ENCODE measurements around the gene FADS1.

Gene FADS1

GRCh38 chr11:61792310-61793082 lies 24.3 kb downstream of the FADS1 start, which contains the start of the genes FEN1 and TMEM258:
FEN1 (plus strand) TSS chr11:61792911; CDS start chr11:61795362, 2,451 bp downstream.
TMEM258 (minus strand) TSS chr11:61792599; CDS start chr11:61792558, 41 bp downstream.
- no peak for TF ChIP-seq ZFX (IDR thresholded peaks at IDR 0.05)
- TF ChIP-seq, protein P1, sequence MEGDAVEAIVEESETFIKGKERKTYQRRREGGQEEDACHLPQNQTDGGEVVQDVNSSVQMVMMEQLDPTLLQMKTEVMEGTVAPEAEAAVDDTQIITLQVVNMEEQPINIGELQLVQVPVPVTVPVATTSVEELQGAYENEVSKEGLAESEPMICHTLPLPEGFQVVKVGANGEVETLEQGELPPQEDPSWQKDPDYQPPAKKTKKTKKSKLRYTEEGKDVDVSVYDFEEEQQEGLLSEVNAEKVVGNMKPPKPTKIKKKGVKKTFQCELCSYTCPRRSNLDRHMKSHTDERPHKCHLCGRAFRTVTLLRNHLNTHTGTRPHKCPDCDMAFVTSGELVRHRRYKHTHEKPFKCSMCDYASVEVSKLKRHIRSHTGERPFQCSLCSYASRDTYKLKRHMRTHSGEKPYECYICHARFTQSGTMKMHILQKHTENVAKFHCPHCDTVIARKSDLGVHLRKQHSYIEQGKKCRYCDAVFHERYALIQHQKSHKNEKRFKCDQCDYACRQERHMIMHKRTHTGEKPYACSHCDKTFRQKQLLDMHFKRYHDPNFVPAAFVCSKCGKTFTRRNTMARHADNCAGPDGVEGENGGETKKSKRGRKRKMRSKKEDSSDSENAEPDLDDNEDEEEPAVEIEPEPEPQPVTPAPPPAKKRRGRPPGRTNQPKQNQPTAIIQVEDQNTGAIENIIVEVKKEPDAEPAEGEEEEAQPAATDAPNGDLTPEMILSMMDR (conservative IDR thresholded peaks at IDR 0.05): no peak
- H3K27ac ChIP-seq: peak within 1 kb of the TSS; percentile 97

DNA sequence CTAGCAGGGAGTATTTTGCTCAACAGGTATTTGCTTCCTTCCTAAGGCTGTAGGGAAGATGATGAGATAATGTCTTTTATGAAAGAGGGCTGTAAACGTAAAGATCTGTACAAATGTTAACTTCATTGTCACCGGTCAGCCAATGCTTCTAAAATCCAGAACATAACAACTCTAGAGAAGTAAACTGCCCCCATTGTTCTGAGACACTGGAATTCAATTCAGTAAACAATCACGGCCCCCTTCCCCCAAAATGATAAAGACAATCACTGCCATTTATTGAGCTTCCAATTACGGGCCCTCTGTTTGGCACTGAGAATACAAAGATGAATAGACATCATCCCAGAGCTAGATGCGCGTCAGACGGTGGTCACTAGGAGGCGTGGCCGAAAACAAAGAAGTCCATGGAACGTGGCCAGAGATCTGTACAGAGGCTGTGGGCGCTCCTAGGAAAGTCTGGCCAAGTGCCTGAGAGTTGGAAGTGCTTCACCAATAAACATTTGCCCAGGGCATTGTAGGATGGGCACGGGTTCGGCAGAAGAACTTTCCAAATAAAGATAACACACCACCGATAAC lies 25.0 kb downstream of the FADS1 start:
- peak overlapping the region; percentile 97 for H3K27ac ChIP-seq
- TF ChIP-seq, protein P1 (conservative IDR thresholded peaks at IDR 0.05): no peak
- TF ChIP-seq ZFX (IDR thresholded peaks at IDR 0.05): no peak

DNA sequence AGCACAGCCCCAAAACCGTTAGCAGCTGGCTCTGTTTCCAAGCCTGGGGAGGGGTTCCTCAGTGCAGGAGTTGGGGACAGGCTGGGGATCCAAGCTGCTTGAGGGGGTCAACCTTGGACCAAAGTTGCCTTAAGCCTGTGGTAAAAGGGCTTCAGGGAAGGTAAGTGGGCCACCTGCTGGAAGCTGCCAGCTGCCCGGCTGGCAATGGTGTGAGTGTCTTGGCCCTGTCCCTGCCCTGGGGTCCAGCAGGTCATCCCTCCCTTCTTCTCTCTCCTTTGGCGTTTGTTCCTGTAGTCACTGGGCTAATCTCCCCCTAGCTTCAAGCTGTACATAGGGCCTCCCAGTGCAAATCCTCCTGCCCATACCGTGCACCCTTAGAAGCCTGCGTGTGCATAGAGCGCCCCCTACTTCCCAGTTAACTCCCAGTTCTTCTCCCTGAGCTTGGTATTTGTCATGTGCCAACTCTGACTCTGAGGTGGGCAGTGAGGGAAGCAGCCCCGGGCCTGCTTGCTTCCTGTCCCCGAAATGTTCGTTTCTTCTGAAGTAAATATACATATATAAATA lies 28.8 kb downstream of the FADS1 start:
- H3K27ac ChIP-seq: no peak overlapping the region
- no peak for TF ChIP-seq ZFX (IDR thresholded peaks at IDR 0.05)
- TF ChIP-seq, protein P1 (conservative IDR thresholded peaks at IDR 0.05): no peak; the same call in 1 of the 2 replicates

DNA sequence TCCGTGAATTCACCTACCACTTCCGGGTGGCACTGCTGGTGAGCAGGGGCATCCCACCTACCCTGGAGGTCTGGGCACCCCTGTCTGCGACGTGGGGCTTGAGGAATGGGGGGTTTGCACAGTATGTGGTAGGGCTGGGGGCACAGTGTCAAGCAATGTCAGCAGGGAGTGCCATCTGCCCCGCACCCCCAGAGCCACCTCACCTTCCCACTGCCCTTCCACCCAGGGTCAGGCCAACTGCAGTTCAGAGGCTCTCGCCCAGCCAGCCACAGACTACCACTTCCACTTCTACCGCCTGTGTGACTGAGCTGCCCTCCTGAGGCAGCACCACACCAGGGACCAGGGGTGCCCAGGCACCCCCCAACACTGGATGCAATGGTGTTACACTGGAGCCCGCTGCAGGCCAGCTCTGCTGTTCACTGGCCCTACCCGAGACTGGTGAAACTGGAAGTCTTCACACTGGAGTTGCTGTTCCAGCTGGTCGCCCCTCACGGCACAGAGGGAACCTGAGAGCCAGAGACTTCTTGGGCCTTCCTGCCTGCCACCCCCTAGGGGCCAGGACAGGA lies 30.9 kb downstream of the FADS1 start:
- TF ChIP-seq, protein P1 (conservative IDR thresholded peaks at IDR 0.05): no peak
- TF ChIP-seq ZFX (IDR thresholded peaks at IDR 0.05): no peak
- no peak overlapping the region for H3K27ac ChIP-seq

GRCh38 chr11:61784506-61784805 lies 32.3 kb downstream of the FADS1 start:
- TF ChIP-seq, protein P1 (conservative IDR thresholded peaks at IDR 0.05): no peak
- TF ChIP-seq ZFX (IDR thresholded peaks at IDR 0.05): no peak
- no peak overlapping the region for H3K27ac ChIP-seq

DNA sequence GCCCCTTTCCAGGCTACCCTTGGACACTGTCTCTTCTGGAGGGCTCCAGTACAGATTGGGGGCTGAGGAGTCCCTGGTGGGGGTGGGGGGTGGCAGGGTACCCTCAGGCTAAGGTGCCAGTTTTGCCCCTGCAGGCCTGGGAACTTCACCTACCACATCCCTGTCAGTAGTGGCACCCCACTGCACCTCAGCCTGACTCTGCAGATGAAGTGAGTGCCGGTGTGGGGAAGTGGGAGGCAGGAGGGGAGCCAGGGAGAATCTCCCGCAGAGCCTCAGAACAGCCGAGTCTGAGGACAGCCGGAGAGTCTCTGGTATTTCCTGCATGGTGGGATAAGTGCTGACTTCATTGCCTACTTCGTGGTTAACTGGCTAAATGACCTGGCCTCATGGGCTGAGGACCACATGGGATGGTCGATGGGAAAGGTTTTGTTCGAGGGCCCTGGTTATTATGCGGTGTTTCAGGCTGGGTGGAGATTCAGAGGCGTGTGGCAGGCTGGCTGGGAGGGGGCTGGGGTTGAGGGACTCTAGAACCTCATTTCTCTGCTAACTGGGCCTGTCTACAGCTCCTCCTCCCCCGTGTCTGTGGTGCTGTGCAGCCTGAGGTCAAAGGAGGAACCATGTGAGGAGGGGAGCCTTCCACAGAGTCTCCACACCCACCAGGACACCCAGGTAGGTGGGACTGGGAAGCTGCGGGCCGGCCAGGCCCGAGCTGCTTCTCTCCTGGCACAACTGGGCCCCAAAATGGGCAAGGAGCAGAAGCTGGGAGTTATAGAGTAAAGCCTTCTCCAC lies 32.9 kb downstream of the FADS1 start:
- no peak for TF ChIP-seq ZFX (IDR thresholded peaks at IDR 0.05)
- TF ChIP-seq, protein P1 (conservative IDR thresholded peaks at IDR 0.05): no peak
- H3K27ac ChIP-seq: no peak overlapping the region
